Neutrophil (primary cell): ENCODE measurements around the gene MATR3.

Experiments used
- H3K27ac ChIP-seq: fragments of 200-600 bp; sonication (generic); 2 replicates; pipeline ENCODE4 v1.5.1; 2016; ENCODE audit warnings: mild to moderate bottlenecking, moderate library complexity
- H3K27me3 ChIP-seq: fragments of 200-600 bp; sonication (generic); 2 replicates; pipeline ENCODE4 v1.6.0; 2016; ENCODE audit warnings: mild to moderate bottlenecking
- H3K36me3 ChIP-seq: fragments of 200-600 bp; sonication (generic); 2 replicates; pipeline ENCODE4 v1.5.1; 2017
- H3K4me1 ChIP-seq, 2 experiments: fragments of 200-600 bp in 1 of 2; sonication (generic) in 1 of 2; 1 replicate in 1 of 2; 2 replicates in 1 of 2; pipeline versions ENCODE4 v1.5.1 to v1.6.1; 2013 to 2016; ENCODE audit warnings: low read depth in 1 of 2, low read length in 1 of 2, mild to moderate bottlenecking in 1 of 2, moderate library complexity in 1 of 2; ENCODE audit not compliant: control insufficient read depth in 1 of 2, insufficient read depth in 1 of 2
- H3K4me3 ChIP-seq, 2 experiments: fragments of 200-600 bp in 1 of 2; sonication (generic) in 1 of 2; 1 replicate in 1 of 2; 2 replicates in 1 of 2; pipeline ENCODE4 v1.5.1; 2013 to 2016; ENCODE audit warnings: low read depth in 1 of 2, low read length in 1 of 2, mild to moderate bottlenecking in 1 of 2, moderate library complexity in 1 of 2
- H3K9me3 ChIP-seq: fragments of 200-600 bp; sonication (generic); 2 replicates; pipeline ENCODE4 v1.5.1; 2016
- CTCF ChIP-seq: fragments of 200-600 bp; sonication (generic); IDR thresholded peaks from 2 replicates; pipeline ENCODE4 v1.5.1; 2016; ENCODE audit warnings: antibody characterized with exemption

The MATR3 gene

GRCh38 chr5:139361835-139362429 is 68.4 kb downstream of the MATR3 start:
- Histone ChIP-seq H3K4me3 (no peak overlapping the region), H3K9me3 (no peaks in the 10 kb centered on the region), H3K36me3 (peaks cover 49% of the 10 kb centered on the region), H3K27ac (no peak overlapping the region), H3K4me1 (no peaks in the 10 kb centered on the region), H3K27me3 (no peaks in the 10 kb centered on the region)
- TF ChIP-seq CTCF: no peak

- H3K9me3 ChIP-seq: no peaks in the 10 kb centered on the region
- no peak for TF ChIP-seq CTCF
- no peaks in the 10 kb centered on the region for H3K27me3 ChIP-seq
- H3K36me3 ChIP-seq: peaks cover 57% of the 10 kb centered on the region
- no peak overlapping the region for H3K4me3 ChIP-seq
- no peaks in the 10 kb centered on the region for H3K4me1 ChIP-seq
- no peak overlapping the region for H3K27ac ChIP-seq
These were observed 70.4 kb downstream of the MATR3 start for GRCh38 chr5:139363937-139364336.

GRCh38 chr5:139364466-139364865 is 70.9 kb downstream of the MATR3 start:
- no peak for TF ChIP-seq CTCF
- Histone ChIP-seq H3K36me3 (peaks cover 62% of the 10 kb centered on the region), H3K9me3 (no peaks in the 10 kb centered on the region), H3K4me1 (no peaks in the 10 kb centered on the region), H3K27me3 (no peaks in the 10 kb centered on the region), H3K27ac (no peak overlapping the region), H3K4me3 (no peak overlapping the region)

GRCh38 chr5:139368613-139369012 is 75.1 kb downstream of the MATR3 start:
- H3K36me3 ChIP-seq: peaks cover 97% of the 10 kb centered on the region

GRCh38 chr5:139369181-139369580 is 75.6 kb downstream of the MATR3 start:
- Histone ChIP-seq H3K36me3 (peaks cover 96% of the 10 kb centered on the region), H3K9me3 (no peaks in the 10 kb centered on the region)

More at GRCh38 chr5:139368613-139369012, 75.1 kb downstream of the MATR3 start:
- H3K9me3 ChIP-seq: no peaks in the 10 kb centered on the region
- no peaks in the 10 kb centered on the region for H3K4me1 ChIP-seq
- no peak overlapping the region for H3K4me3 ChIP-seq
- TF ChIP-seq CTCF: no peak
- no peaks in the 10 kb centered on the region for H3K27me3 ChIP-seq
- H3K27ac ChIP-seq: no peak overlapping the region

More at GRCh38 chr5:139369181-139369580, 75.6 kb downstream of the MATR3 start:
- no peaks in the 10 kb centered on the region for H3K4me1 ChIP-seq
- no peak for TF ChIP-seq CTCF
- H3K27ac ChIP-seq: no peak overlapping the region
- H3K27me3 ChIP-seq: no peaks in the 10 kb centered on the region
- no peak overlapping the region for H3K4me3 ChIP-seq
